Stromal cell of bone marrow (primary cell): ENCODE measurements around the gene CACNA1C.
"Not testable (repeated sequence)": the region's sequence is repeated elsewhere in the genome, so short reads cannot be mapped to it uniquely, and the experiment has no call there.

Source experiments
- DNase-seq: peaks from one replicate; pipeline ENCODE4 v3.0.0-alpha.2; 2012; ENCODE audit warnings: low read depth

Gene CACNA1C

DNA sequence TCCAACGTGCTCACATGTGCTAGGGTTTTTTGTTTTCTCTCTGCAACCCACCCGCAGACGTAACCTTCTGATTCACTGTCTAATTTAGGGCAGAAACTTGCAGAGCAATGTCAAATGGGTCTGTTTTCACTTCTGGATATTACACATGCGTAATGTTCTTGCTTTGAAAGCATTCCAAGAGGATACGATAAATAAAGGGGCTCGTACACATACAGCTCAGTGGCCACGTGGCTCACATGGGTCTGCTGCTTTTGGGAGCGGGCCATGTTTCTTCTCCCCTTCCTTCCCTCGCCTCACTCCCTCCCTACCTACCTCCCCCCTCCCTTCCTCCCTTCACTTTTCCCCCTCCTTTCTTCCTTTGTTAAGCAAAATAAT, 23.4 kb downstream of the CACNA1C start:
- no peak for DNase-seq

DNA sequence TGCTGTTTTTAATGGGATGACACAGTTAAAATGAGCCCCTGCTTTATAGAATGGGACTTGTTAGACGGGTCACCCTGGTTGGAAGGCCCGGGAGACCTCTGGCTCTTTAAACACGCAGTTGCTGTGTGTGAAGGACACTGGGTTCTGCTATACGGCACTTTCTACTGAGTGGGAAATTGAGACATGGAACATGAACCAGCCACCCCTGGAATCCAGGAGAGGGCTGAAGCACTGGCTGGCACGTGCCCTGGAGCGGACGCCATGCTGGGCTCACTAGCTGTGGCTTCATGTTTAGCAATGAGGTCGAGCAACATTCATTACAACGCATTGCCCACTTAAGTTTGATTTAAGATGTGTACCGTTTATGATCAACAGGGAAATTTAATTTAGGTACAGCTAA, 23.9 kb downstream of the CACNA1C start:
- no peak for DNase-seq

DNA sequence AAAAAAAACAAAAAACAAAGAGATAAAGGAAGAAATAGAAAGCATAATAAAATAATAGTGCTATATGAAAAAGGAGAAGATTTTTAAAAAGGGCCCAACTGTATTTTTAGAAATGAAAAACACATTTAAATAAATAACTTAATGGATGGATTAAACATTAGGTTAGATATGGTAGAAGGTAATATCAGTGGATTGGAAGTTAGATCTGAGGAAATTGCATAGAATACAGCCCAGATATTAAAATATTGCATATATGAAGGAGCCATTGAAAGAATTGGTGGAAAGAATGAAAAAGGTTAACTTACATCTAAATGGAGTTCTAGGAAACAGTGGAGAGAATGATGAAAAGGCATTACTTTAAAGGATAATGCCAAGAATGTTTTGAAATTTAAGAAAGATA, 27.8 kb downstream of the CACNA1C start:
- no peak for DNase-seq

DNA sequence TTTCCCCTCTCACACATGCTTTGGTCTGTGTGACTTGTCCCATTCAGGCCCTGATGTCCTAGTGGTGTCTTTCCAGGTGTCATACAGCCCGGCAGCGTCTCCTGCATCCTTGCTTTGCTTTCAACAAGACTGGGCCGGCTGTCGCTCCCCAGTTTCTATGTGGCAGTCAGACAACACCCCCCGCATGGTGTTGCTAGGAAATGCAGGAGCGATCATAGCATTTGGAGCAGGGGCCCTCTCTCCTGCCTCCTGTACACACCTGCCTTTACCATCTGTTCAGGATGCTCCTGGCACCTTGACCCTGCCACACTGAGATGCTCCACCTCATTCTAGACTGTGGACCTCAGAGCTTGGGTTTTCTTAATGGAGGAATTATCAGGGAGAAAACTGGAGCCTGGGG, 29.5 kb downstream of the CACNA1C start:
- no peak for DNase-seq

DNA sequence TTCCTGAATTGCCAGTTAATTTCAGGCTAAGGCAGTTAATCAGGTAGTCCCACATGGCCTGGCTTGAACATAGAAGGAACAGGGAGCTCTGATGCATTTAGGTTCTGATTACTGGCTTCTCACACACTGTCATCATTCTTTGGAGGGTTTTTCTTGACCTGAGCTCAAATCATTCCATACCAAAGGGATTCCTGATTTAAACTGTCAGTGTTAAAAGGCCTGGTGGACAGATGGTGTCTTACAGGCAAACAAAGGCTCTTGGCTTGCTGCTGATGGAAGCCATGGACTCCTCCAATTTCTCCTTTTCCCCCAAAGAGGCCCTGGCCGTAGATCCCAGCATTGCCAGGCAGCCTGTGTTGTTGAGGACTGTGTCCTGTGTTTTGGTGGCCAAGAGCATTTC, 30.2 kb downstream of the CACNA1C start:
- no peak for DNase-seq

DNA sequence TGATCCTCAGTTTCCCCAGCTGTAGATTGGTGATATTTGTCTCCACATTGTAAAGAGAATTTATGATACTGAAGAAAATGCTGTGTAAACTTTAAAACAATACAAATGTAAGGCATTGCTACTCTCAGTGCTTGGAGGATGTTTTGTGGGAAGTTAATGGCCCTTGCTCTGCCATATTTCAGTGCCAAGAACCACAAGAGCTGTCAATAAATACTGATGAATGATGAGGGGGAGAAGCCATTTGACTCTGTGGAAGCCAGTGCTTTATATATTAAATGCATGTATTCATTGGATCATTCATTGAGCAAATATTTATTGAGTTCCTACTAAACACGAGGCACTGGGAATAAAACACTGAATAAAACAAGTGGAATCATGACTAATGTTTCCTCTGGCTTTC, 30.8 kb downstream of the CACNA1C start:
- no peak for DNase-seq

DNA sequence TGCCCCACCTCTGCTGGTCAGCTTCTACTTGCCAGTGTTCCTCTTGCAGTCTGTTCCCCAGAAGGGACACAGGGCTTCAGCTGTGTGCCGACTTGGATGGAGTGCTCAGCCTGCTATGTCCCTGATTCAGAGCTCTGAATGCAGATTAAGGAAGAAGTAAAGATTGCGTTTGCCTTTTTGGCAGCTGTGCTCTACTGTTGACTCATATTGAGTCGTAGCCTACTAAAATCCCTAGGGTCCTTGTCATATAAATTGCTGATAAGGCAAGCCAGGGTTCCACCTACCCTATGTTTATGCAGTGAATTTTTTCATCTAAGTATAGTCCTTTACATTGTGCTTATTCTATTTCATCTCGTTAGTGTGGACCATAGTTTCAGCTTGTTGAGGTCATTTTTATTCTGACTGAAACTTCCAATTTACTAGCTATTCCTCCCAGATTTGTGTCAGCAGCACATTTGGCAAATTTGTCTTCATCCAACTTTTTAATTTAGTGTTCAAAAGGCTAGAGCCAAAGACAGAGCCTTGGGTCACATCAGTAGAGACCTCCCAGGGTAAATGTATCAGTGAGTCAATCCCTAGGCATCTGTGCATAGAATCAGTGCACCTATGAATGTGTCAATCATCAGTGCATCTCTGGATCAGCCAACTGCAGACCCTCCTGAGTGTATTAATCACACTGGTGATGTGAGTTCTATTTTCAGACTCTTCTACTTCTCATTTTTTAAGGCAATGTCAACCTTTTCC, 31.9 kb downstream of the CACNA1C start:
- DNase-seq: peak; percentile 81

DNA sequence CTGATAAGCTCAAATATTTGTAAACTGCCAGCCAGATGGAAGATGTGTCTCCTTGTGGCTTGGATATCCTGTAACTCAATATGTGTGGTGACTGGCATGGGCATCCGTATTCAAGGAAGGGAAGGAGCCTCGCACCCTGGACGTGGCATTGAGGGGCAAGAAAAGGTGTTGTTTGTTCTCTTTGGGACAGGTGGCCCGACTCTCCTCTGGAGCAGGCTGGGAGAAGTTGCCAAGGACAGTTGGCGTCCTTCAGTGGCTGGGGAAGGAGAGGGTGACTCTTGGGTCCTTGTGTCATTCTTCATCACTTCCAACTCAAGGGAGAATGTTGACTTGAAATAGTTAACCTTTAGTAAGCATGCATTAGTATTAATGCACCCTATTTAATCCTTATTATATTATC, 39.6 kb downstream of the CACNA1C start:
- DNase-seq: no peak

DNA sequence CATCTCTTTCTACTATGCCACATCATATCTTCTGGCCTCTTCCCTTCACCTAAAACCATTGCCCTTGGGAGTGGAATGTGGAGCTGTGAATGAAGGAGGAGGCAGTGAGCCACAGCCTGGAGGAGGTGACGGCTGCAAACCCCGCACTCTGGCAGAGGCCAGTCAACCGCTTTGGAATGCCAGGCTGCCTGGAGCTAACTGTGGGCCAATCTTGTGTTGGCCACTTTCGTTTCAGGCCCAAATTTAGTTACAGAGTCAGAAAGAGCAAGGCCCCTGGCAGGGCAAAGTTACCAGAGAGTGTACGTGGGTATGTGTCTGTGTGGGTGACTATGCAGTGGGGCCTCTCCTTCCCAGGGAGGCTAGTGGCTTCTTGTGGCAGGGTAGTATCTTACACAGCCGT, 40.1 kb downstream of the CACNA1C start:
- DNase-seq: no peak

DNA sequence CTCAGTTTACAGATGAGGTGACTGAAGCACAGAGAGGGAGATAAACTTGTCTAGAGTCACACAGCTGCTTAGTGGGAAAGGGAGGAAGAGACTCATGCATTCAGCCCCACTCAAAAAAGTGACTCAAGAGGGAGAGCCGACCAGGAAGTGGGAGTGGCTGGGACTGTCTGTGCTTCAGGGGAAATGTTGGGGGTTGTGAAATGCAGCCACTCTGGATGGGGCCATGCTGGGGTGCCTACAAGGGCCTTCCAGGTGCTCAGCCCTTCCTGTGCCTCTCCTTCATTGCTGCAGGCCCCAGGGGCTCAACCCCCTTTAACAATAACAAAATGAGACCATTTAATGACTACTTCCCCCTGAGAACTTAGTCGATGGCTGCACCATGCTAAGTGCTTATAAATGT, 41.8 kb downstream of the CACNA1C start:
- no peak for DNase-seq

DNA sequence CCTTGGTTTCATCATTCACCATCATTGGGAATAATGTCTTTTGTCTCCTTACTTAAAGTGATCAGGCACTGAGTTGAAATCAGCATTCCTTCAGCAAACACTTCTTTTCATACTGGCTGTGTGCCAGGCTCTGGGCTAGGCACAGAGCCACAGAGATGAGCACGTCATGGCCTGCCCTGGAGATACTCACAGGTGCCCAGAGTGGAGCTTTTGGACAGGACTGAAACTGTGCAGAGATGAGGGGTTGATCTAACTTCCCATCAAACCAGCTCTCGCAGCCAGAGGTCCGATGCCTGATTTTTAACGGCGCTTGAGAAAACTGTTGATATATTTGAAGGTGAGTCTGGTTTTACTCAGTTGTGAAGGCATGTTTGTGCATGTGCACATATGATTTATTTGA, 43.1 kb downstream of the CACNA1C start:
- DNase-seq: no peak

DNA sequence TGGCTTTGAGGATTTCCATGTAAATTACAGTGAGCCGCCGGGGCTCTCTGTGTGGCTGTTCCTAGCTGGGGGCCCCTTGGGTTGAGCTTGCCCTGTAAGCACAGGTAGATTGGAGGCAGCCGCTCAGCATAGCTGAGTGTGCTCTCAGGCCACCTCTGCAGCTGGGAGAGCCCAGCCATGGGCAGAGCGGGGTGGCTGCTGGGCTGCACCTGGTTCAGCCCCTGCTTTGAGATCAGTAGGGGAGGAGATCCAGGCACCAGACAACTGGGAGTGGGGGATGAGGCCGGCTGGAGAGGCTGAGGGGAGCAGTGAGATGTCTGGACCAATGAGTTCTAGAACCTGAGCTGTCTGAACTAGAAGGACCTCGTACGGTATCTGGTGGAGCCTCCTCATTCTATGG, 44.8 kb downstream of the CACNA1C start:
- no peak for DNase-seq

DNA sequence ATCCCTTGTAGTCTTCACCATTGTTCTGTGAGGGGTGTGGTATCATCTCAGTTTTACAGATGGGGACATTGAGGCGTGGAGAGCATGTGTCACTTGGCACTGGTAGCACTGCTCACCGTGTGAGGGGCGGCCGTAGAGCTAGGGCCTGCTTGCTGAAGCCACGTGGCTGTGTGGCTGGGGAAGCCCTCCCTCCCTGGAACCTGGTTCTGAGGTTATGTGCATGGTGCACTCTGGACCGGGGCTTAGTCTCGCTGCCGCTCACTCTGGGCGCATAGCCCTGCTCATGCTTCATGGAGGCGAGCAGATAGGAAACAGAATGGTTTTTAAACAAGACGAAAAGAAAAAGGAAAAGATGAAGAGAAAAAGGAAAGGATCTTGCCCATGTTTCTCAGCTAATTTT, 46.1 kb downstream of the CACNA1C start:
- DNase-seq: no peak

DNA sequence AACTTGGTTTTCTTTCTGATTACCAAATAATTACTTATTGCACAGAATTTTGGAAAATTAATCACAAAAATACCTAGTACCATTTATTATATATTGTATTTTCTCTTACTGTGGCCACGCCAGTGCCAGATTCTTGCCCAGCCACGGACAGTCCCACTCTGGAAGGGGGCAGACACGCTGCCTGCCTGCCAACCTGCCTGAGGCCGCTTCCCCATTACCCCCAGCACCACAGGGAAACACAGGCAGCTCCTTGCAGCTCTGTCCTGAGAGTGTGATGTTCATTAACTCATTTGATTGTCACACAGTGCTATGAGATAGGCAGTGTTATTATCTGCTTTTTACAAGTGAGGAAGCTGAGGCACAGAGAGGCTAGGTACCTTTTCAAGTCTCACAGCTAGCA, 46.8 kb downstream of the CACNA1C start:
- DNase-seq: no peak

DNA sequence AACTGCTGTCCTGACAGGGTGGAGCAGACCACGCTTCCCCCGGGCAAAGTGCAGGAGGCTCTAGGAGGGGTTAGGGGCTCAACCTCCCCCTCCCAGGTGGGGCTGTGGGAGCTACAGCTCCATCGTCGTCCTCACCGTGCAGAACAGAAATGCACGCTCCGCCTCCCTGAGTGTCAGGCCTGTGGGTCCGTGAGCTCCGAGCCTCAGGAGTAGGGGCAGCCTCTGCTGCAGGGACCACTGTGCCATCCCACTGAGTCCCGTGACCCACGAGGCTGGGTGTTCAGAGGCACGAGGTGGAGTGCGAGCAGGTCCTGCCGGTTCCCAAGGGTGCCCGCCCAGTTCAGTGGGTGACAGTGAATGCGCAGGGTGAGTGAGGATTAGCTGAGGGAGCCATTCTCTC, 48.6 kb downstream of the CACNA1C start:
- no peak for DNase-seq

DNA sequence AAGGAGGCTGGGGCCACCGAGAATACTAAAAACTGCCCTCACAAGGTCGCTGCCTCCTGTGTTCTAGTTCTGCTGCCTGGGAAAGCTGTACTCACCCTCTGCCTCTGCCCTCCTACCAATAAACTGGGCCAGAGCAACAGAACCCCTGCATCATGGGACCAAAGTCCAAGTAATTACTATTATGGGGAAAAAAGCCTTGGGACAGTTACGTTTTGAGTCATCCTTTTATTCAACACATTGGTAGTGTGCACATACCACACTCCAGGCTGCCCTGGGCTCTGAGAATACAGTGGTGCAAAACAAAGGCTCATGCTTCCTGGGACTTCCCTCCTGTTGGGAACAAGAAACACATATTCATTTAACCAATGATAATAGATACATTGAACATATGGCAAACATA, 49.0 kb downstream of the CACNA1C start:
- no peak for DNase-seq

DNA sequence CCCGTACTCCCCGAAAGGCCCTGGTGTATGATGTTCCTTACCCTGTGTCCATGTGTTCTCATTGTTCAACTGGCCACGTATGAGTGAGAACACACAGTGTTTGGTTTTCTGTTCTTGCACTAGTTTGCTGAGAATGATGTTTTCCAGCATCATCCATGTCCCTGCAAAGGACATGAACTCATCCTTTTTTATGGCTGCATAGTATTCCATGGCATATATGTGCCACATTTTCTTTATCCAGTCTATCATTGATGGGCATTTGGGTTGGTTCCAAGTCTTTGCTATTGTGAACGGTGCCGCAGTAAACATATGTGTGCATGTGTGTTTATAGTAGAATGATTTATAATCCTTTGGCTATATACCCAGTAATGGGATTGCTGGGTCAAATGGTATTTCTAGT, 49.9 kb downstream of the CACNA1C start:
- not testable (repeated sequence) for DNase-seq

DNA sequence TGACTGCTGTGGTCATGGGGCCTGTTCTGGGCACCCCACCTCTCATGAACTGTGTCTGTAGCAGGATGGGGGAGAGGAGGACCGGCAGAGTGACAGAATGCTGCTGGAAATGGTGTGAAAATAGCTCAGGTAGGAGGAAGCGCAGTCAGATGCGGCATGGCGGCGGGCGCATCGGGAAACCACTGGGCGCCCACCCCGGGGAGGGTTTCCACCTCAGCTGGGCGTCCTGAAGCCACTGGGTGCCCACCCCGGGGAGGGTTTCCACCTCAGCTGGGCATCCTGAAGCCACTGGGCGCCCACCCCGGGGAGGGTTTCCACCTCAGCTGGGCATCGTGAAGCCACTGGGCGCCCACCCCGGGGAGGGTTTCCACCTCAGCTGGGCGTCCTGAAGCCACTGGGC, 52.6 kb downstream of the CACNA1C start:
- not testable (repeated sequence) for DNase-seq

DNA sequence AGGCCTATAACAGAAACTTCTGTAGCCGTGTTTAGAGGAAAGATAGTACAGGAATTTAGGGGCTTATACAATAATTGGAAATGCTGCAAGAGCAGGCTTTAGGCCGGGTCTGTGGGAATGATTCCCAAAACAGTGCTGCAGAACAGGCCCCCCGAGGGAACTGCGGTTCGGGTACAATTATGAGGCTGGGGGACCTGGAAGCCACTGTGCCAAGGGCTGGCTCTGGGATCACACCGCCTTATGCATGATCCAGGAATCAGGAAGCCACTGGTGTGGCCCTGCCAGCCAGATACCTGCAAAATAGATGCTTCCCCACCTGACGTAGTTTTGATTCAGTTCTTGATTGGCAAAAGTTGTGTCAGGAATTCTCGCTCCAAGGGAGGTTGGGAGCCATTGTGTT, 55.4 kb downstream of the CACNA1C start:
- DNase-seq: no peak

DNA sequence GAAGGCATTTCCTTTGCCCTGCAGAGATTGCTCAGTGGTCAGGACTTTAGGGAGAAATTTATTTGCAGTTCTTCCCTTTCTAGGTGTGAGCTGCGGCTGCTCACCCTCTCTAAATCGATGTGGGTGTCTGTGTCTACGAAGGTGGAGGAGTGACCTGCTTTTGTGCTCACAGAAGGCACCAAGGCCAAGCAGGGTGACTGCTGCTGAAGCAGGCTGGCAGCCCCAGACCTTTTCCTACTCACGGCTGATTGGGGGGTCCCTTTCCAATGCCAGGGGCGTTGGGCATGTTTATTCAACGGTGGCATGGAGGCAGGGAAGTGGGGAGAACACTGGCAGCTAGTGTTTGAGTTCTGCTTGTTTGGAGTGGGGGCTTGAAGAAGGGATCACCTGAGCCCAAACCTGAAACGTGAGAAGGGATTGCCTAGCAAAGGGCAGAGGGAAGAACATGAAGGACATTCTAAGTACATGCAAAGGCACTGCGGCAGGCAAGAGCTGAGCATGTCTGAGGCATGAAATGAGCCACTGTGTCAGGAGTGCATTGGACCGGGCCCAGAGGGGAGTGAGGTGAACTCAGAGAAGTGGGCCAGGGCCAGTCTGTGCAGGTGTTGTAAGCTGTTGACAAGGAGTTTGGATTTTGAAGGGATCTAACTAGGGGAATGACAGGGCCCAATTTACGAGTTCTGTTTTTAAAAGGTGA, 56.3 kb downstream of the CACNA1C start:
- no peak for DNase-seq

DNA sequence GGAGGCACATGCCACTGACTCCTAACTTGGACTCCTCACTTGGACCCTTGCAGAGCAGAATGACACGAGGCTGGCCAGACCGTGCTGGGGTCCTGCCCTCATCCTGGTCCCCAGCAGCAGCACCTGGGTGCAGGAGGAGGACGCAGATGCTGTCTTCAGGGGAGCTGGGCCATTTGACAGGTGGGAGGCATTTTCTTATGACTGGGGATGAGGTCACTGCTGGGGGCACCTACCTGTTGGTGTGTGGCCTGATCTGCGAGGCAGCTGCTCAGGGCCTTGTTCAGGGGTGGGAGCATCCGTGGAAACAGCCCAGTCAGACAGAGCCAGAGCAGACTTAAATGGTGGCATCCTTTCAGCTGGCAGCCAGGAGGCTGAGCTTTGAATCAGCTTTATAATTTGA, 57.3 kb downstream of the CACNA1C start:
- DNase-seq: no peak

DNA sequence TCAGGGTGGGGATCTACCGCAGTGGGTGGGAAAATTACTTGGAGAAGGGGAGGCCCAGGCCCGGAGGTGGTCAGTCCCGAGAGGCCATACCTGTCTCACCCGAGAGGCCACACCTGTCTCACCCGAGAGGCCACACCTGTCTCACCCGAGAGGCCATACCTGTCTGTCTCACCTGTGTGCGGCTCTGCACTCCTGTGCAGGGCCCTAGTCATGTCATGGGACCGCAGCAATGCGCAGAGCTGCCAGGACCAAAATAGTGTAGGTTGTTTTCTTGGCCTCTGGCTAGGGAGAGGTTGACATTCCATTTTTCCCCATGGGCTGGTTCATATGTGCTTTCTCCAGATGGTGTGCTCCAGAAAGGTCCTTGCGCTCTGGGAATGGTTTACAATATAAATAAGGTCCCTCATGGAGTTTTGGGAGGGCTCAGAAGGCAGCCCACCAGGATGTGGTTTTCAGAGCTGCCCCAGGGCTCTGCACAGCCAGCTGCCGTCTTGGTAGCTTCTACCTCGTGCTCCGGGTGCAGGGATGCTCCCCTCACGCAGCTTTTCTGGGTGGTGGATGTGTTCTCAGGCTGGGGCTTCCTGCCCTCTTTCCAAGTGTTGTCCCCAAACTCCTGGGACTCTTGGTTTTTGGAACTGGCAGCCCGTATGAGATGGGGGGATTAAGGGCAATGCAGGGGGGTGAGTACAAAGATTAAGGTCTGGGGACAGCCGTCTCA, 58.2 kb downstream of the CACNA1C start:
- no peak for DNase-seq

DNA sequence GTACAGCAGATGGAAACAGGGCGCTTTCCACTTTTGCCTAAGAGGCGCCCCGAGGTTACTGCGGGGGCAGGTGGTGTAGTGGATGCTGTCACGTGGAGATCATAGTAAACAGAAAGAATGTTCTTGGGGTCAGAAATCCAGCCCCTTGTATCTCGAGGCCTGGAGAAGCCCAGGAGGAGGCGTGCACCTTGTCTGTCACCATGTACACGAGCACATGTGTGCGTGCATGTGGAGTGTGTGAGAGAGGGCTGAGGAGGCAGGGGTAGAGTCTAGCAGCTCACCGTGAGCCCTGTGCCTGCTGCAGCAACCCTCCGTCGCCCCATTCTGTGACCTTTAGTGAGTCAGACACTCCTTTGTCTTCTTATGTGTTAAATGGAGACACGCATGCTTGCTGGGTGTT, 59.0 kb downstream of the CACNA1C start:
- no peak for DNase-seq
